GM20000 (cell line): ENCODE data around the gene CTPS2.

ENCODE experiments used
- DNase-seq: peaks from one replicate; pipeline ENCODE4 v3.0.0; 2012; ENCODE audit warnings: low spot score
- TF ChIP-seq, protein P1 (sequence below): IDR thresholded peaks from 2 replicates; pipeline ENCODE4 v1.5.1; 2012; ENCODE audit warnings: mild to moderate bottlenecking, control low read depth; ENCODE audit errors: extremely low read depth, missing control alignments

Gene CTPS2

GRCh38 chrX:16573781-16574180 is 138.7 kb downstream of the CTPS2 start:
- TF ChIP-seq, protein P1, sequence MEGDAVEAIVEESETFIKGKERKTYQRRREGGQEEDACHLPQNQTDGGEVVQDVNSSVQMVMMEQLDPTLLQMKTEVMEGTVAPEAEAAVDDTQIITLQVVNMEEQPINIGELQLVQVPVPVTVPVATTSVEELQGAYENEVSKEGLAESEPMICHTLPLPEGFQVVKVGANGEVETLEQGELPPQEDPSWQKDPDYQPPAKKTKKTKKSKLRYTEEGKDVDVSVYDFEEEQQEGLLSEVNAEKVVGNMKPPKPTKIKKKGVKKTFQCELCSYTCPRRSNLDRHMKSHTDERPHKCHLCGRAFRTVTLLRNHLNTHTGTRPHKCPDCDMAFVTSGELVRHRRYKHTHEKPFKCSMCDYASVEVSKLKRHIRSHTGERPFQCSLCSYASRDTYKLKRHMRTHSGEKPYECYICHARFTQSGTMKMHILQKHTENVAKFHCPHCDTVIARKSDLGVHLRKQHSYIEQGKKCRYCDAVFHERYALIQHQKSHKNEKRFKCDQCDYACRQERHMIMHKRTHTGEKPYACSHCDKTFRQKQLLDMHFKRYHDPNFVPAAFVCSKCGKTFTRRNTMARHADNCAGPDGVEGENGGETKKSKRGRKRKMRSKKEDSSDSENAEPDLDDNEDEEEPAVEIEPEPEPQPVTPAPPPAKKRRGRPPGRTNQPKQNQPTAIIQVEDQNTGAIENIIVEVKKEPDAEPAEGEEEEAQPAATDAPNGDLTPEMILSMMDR, result no peak
- DNase-seq, result no peak

DNA sequence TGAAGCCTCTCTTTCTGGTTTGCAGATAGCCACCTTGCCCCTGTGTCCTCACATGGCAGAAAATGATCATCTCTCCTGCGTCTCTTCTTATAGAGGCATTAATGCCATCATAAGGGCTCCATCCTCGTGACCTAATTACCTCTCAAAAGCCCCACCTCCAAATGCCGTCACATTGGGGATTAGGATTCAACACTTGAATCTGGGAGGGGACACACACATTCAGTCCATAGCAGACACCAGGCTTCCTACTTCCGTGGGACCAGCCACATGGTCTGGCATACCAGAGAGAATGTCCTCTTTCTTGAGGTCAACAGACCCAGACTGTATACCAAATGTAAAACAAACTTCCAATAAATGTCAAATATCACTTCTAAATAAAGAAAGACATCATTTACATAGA is 144.8 kb downstream of the CTPS2 start:
- DNase-seq, result no peak
- TF ChIP-seq, protein P1, result no peak

GRCh38 chrX:16566571-16566970 is 145.9 kb downstream of the CTPS2 start:
- TF ChIP-seq, protein P1, result no peak
- DNase-seq, result no peak

GRCh38 chrX:16560173-16560572 is 152.3 kb downstream of the CTPS2 start:
- DNase-seq, result no peak
- TF ChIP-seq, protein P1, result no peak

- TF ChIP-seq, protein P1, result no peak
- no peak for DNase-seq
Observed at GRCh38 chrX:16559206-16559619, 153.3 kb downstream of the CTPS2 start.

DNA sequence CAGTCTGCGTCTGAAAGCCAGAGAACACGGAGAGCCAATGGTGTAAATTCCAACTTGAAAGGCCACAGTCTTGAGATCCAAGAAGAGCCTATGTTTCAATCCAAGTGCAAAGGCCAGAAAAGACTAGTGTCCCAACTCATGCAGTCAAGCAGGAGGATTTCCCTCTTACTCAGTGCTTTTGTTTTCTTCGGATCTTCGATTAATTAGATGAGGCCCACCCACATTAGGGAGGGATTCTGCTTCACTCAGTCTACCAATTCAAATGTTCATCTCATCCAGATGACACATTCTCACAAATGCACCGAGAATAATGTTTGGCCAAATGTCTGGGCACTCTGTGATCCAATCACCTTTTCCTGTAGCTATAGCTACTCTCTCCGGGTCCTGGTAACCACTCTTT is 154.0 kb downstream of the CTPS2 start:
- no peak for DNase-seq
- TF ChIP-seq, protein P1, result no peak

DNA sequence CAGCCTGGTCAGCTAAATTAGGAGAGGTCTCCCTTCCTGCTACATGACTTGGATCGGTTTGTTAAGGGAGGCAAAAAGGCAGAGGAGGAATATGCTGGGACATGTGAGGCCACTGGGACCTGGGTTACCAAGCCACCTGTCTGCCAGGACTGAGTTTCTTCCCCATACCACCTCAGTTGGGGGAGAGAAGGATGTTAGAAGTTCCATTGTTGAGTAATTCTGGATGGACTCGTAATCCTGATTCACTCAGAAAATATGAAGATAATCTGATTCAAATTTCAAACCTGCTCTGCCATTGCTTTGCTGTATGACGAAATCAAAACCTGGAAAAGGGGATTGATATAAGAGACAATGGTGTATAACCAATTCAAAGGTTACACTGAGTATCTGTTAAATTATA is 159.9 kb downstream of the CTPS2 start:
- TF ChIP-seq, protein P1, result no peak
- no peak for DNase-seq

DNA sequence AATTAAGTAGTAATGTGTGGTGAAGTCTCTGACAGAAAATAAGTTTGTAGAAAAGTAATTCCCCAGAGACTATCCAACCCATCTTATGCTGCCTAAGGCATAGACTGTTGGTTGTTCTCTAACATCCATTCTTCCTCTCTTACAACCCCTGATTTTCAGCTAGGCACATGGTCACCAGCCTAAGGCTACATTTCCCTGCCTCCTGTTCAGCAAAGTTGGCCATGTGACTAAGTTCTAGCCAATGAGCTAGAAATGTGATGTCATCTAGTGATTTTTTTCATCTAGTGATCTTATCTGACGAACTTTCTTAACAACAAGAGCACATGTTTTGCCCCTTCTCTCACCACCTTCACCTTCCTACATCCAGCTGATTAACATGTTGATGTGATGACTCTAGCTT is 164.8 kb downstream of the CTPS2 start:
- DNase-seq, result no peak

More for the DNA sequence above, 164.8 kb downstream of the CTPS2 start:
- TF ChIP-seq, protein P1, result no peak
